A549 (cell line): ENCODE results near the gene CCDC9. TPM values are rescaled to one million over a fixed set of nuclear protein-coding genes. Genes with fewer than 3 reads are reported as not detected.

Experiments
- ATAC-seq, 2 experiments: fragments of 200-7000 bp in 1 of 2; fragments of >200 bp in 1 of 2; cut with Nextera tagmentation in 1 of 2; cut with Tn5 transposase in 1 of 2; 3 replicates each; pipeline versions ENCODE4 v1.8.0 to v1.9.1; 2018 to 2020; ENCODE audit warnings: mild to moderate bottlenecking in 1 of 2, moderate library complexity in 1 of 2
- CTCF ChIA-PET: fragments of 300-600 bp; sonication (Branson Sonifier 250); formaldehyde crosslinking; extraction: SDS; loops from one replicate; lab custom pipeline; 2021; ENCODE audit warnings: antibody characterized with exemption, inconsistent platforms; lab: Yijun Ruan, JAX
- POLR2A ChIA-PET: fragments of 350-600 bp; formaldehyde crosslinking; extraction: SDS; loops from one replicate; lab custom pipeline; 2021; ENCODE audit warnings: antibody characterized with exemption, inconsistent platforms; lab: Yijun Ruan, JAX
- DNase-seq, 2 experiments: peaks; one replicate each; pipeline versions ENCODE4 v3.0.0 to v3.0.0-alpha.2; 2011 to 2016; ENCODE audit warnings: low read depth in 1 of 2, low spot score in 1 of 2
- FAIRE-seq: peaks from 2 replicates; lab custom pipeline; 2011; peaks lifted over from hg19 to GRCh38; lab: Jason Lieb, UNC
- H3K27ac ChIP-seq, 2 experiments: fragments of >200 bp; sonication (Bioruptor Twin); formaldehyde crosslinking; 3 replicates each; pipeline ENCODE4 v1.5.1; 2016 to 2017
- H3K4me1 ChIP-seq: fragments of >200 bp; sonication (Bioruptor Twin); formaldehyde crosslinking; 3 replicates; pipeline ENCODE4 v1.6.1; 2016
- H3K4me2 ChIP-seq: fragments of >200 bp; sonication (Bioruptor Twin); formaldehyde crosslinking; 3 replicates; pipeline ENCODE4 v1.6.1; 2016
- H3K4me3 ChIP-seq: fragments of >200 bp; sonication (Bioruptor Twin); formaldehyde crosslinking; 3 replicates; pipeline ENCODE4 v1.5.1; 2016
- H3K9me3 ChIP-seq: fragments of >200 bp; sonication (Bioruptor Twin); formaldehyde crosslinking; 3 replicates; pipeline ENCODE4 v1.6.1; 2016
- CEBPB ChIP-seq, 2 experiments: fragments of >200 bp in 1 of 2; sonication (Bioruptor Twin) in 1 of 2; formaldehyde crosslinking in 1 of 2; IDR thresholded peaks; 2 replicates each; pipeline ENCODE4 v1.6.1; 2012 to 2016
- CHD2 ChIP-seq: fragments of 150-350 bp; IDR thresholded peaks from 2 replicates; pipeline ENCODE4 v1.6.1; 2014; ENCODE audit warnings: low read length; ENCODE audit not compliant: partially characterized antibody
- CHD4 ChIP-seq: fragments of 200-600 bp; sonication (generic); IDR thresholded peaks from 2 replicates; pipeline ENCODE4 v1.6.1; 2016; ENCODE audit warnings: antibody characterized with exemption, mild to moderate bottlenecking, borderline replicate concordance
- EHMT2 ChIP-seq: fragments of 200-600 bp; sonication (generic); IDR thresholded peaks from 2 replicates; pipeline ENCODE4 v1.6.1; 2016; ENCODE audit warnings: antibody characterized with exemption, low read depth, mild to moderate bottlenecking, moderate library complexity
- ESRRA ChIP-seq: fragments of 150-350 bp; IDR thresholded peaks from 2 replicates; pipeline ENCODE4 v1.6.1; 2014; ENCODE audit warnings: mild to moderate bottlenecking, low read length, borderline replicate concordance
- FOSL2 ChIP-seq, 2 experiments: fragments of 450-650 bp in 1 of 2; fragments of >200 bp in 1 of 2; sonication (Bioruptor Twin) in 1 of 2; formaldehyde crosslinking; IDR thresholded peaks; 2 replicates each; pipeline versions ENCODE4 v1.5.0 to v1.6.1; 2016 to 2020; ENCODE audit warnings: mild to moderate bottlenecking in 1 of 2, moderate library complexity in 1 of 2
- GATA3 ChIP-seq: IDR thresholded peaks from 2 replicates; pipeline ENCODE4 v1.6.1; 2012; ENCODE audit warnings: borderline replicate concordance
- HEYL ChIP-seq: fragments of 250-450 bp; sonication (Bioruptor Pico); IDR thresholded peaks from 2 replicates; pipeline ENCODE4 v1.8.0; 2021; ENCODE audit warnings: mild to moderate bottlenecking, moderate library complexity
- HMGXB4 ChIP-seq: fragments of 250-450 bp; sonication (Bioruptor Pico); IDR thresholded peaks from 2 replicates; pipeline ENCODE4 v1.5.0; 2021; ENCODE audit warnings: mild to moderate bottlenecking, moderate library complexity, borderline replicate concordance
- HOXA7 ChIP-seq: fragments of 250-450 bp; sonication (Bioruptor Pico); IDR thresholded peaks from 2 replicates; pipeline ENCODE4 v1.5.0; 2020; ENCODE audit warnings: mild to moderate bottlenecking, moderate library complexity
- HOXB5 ChIP-seq: fragments of 250-450 bp; sonication (Bioruptor Pico); IDR thresholded peaks from 2 replicates; pipeline ENCODE4 v1.5.0; 2020; ENCODE audit warnings: mild to moderate bottlenecking, moderate library complexity
- JUN ChIP-seq, 2 experiments: fragments of >200 bp; sonication (Bioruptor Twin); formaldehyde crosslinking; IDR thresholded peaks; 2 replicates in 1 of 2; 3 replicates in 1 of 2; pipeline ENCODE4 v1.6.1; 2016 to 2017
- MAFK ChIP-seq: fragments of 450-650 bp; IDR thresholded peaks from 2 replicates; pipeline ENCODE4 v1.6.1; 2014; ENCODE audit not compliant: partially characterized antibody
- NFE2L2 ChIP-seq: fragments of 150-350 bp; conservative IDR thresholded peaks from 2 replicates; pipeline ENCODE4 v1.6.1; 2014; ENCODE audit warnings: low read length
- NPAS2 ChIP-seq: fragments of 250-450 bp; sonication (Bioruptor Pico); IDR thresholded peaks from 2 replicates; pipeline ENCODE4 v1.8.0; 2022; ENCODE audit warnings: mild to moderate bottlenecking, moderate library complexity, borderline replicate concordance
- POLR2AphosphoS2 ChIP-seq: conservative IDR thresholded peaks from 2 replicates; pipeline ENCODE4 v1.6.1; 2012; ENCODE audit warnings: low read length, improper control_type of control experiment, inconsistent platforms
- RAD21 ChIP-seq, 2 experiments: fragments of >200 bp in 1 of 2; sonication (Bioruptor Twin) in 1 of 2; formaldehyde crosslinking in 1 of 2; IDR thresholded peaks in 1 of 2; conservative IDR thresholded peaks in 1 of 2; 2 replicates in 1 of 2; 3 replicates in 1 of 2; pipeline ENCODE4 v1.6.1; 2012 to 2018; ENCODE audit warnings: inconsistent platforms in 1 of 2
- REST ChIP-seq: fragments of 200-600 bp; sonication (generic); IDR thresholded peaks from 2 replicates; pipeline ENCODE4 v1.6.1; 2016; ENCODE audit warnings: antibody characterized with exemption, mild to moderate bottlenecking, moderate library complexity
- RFX5 ChIP-seq: fragments of 450-650 bp; IDR thresholded peaks from 2 replicates; pipeline ENCODE4 v1.7.1; 2014; ENCODE audit warnings: antibody characterized with exemption, mild to moderate bottlenecking, moderate library complexity
- RNF2 ChIP-seq: fragments of 200-600 bp; sonication (generic); IDR thresholded peaks from 2 replicates; pipeline ENCODE4 v1.6.1; 2016; ENCODE audit warnings: low read depth, mild to moderate bottlenecking, antibody characterized with exemption, moderate library complexity, borderline replicate concordance
- SMC3 ChIP-seq: fragments of >200 bp; sonication (Bioruptor Twin); formaldehyde crosslinking; IDR thresholded peaks from 3 replicates; pipeline ENCODE4 v1.6.1; 2018; ENCODE audit warnings: inconsistent platforms
- TP53 ChIP-seq: fragments of 250-450 bp; sonication (Bioruptor Pico); IDR thresholded peaks from 2 replicates; pipeline ENCODE4 v1.5.0; 2021; ENCODE audit warnings: mild to moderate bottlenecking, moderate library complexity
- ZC3H11A ChIP-seq: fragments of 450-650 bp; IDR thresholded peaks from 2 replicates; pipeline ENCODE4 v1.6.1; 2014; ENCODE audit warnings: antibody characterized with exemption, mild to moderate bottlenecking
- ZNF302 ChIP-seq: fragments of 250-450 bp; sonication (Bioruptor Pico); IDR thresholded peaks from 2 replicates; pipeline ENCODE4 v1.9.0; 2021; ENCODE audit warnings: inconsistent platforms, mild to moderate bottlenecking, moderate library complexity
- ZSCAN20 ChIP-seq: fragments of 250-450 bp; sonication (Bioruptor Pico); IDR thresholded peaks from 2 replicates; pipeline ENCODE4 v1.8.0; 2022; ENCODE audit warnings: mild to moderate bottlenecking, moderate library complexity
- WGBS: methylation state at CpG from one replicate; pipeline ENCODE4 v1.1.6; 2017; ENCODE audit errors: missing lambda C conversion rate; 5-methylcytosine and 5-hydroxymethylcytosine counted together
- polyA plus RNA-seq, 4 experiments: library from polyadenylated mRNA; depleted of rRNA in 3 of 4; stranded (reverse); fragments of >200 nt; fragmentation: RNase III in 1 of 4; extraction: RNeasy Plus Mini Kit Qiagen cat#74134 plus additional on column Dnase treatment in 1 of 4; gene quantifications; 2 replicates in 3 of 4; 3 replicates in 1 of 4; pipeline ENCODE4 v1.2.3, GENCODE V29; 2011 to 2017
- TF ChIP-seq, protein P1 (sequence below): fragments of 150-350 bp; IDR thresholded peaks from 2 replicates; pipeline ENCODE4 v1.6.1; 2014; ENCODE audit warnings: low read depth, mild to moderate bottlenecking, low read length
- TF ChIP-seq, protein P2 (sequence below): IDR thresholded peaks from 2 replicates; pipeline ENCODE4 v1.6.1; 2012
- TF ChIP-seq, protein P3 (sequence below): fragments of >200 bp; sonication (Bioruptor Twin); formaldehyde crosslinking; IDR thresholded peaks from 3 replicates; pipeline ENCODE4 v1.5.1; 2016

Gene CCDC9
- polyA plus RNA-seq, 2 of the 4 experiments (the other 2 are of a cell fraction), result 9.4 to 24.6 TPM

DNA sequence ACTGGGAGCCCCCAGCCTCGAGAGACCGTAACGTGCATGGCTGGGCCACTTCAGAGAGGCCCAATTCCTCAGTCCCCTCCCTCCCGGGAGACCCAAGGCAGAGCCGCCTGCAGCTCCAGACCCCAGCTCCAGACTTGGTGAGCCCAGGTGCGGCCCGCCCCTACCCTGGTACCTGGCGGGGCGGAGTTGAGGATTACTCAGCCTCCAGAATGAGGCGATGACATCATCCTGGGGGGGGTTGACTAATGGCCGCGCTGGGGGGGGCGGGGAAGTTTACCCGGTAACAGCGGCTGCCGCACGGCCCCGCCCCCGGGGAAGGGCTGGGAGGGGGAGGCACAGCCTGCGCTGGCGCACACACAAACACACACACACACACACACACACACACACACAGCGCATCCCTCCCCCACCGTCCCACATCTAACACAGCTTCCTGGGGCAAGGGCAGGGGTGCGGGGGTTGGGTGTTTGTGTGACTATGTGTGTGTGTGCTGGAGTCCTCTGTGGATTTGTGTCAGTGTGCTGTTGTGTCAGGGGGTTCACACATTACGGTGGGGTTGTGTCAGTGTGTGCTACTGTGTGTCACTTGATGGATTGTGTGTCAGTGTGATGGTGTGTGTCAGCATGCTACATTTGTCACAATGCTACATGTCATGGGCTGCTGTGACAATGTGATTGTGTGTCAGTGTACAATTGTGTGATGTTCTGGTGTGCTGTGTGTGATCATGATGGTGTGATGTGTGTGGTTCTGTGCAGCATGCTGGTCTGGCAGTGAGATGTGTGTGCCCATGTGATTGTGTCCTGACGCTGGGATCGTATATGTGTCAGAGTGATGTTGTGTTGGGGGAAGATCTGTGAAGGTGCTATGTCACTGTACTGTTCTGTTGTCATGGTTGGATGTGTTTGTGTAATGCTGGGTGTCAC, 15.1 kb upstream of the CCDC9 start:
- H3K27ac ChIP-seq, result peak overlapping the region; percentile 57 to 84
- no peaks in the 10 kb centered on the region for H3K9me3 ChIP-seq
- WGBS, result 25% methylated on average over 24 of the region's 27 CpGs
- POLR2A ChIA-PET, result interaction anchor here (1.0 to 2.6 kb wide), 2 partner anchors 9 to 15 kb away, joined by 3 to 19 read pairs; no protein-coding TSS in a partner anchor
- CTCF ChIA-PET, result interaction anchor here (0.5 to 7.4 kb wide), 3 partner anchors 30 to 357 kb away, joined by 3 to 41 read pairs (median 3); no protein-coding TSS in a partner anchor
- peak overlapping the region; percentile 16; the same call in 2 of the 3 replicates for H3K4me3 ChIP-seq
- DNase-seq, result peak; percentile 69 to 83
- H3K4me1 ChIP-seq, result peaks cover 33% of the 10 kb centered on the region
- H3K4me2 ChIP-seq, result peak overlapping the region; percentile 74
- no peak for TF ChIP-seq NFE2L2
- no peak for TF ChIP-seq NPAS2 (CRISPR knock-in tag)
- TF ChIP-seq CHD4, result 0 out of 2 replicates have a peak, but pooled peaks have one; percentile 6
- TF ChIP-seq RAD21 (conservative IDR thresholded peaks at IDR 0.05 in 1 of 2, IDR thresholded peaks at IDR 0.05 in 1 of 2), result no peak
- no peak for TF ChIP-seq HOXB5 (CRISPR knock-in tag)
- TF ChIP-seq GATA3, result no peak
- TF ChIP-seq, protein P1, sequence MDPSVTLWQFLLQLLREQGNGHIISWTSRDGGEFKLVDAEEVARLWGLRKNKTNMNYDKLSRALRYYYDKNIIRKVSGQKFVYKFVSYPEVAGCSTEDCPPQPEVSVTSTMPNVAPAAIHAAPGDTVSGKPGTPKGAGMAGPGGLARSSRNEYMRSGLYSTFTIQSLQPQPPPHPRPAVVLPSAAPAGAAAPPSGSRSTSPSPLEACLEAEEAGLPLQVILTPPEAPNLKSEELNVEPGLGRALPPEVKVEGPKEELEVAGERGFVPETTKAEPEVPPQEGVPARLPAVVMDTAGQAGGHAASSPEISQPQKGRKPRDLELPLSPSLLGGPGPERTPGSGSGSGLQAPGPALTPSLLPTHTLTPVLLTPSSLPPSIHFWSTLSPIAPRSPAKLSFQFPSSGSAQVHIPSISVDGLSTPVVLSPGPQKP, result no peak
- TF ChIP-seq JUN (IDR thresholded peaks at IDR 0.05), result peak in 1 of 2 experiments; percentile 60; a peak in 1 of 5 replicates
- no peak for TF ChIP-seq MAFK
- TF ChIP-seq ZC3H11A, result no peak
- no peak for TF ChIP-seq TP53
- no peak for TF ChIP-seq POLR2AphosphoS2
- TF ChIP-seq ZSCAN20 (CRISPR knock-in tag), result no peak
- TF ChIP-seq CEBPB (IDR thresholded peaks at IDR 0.05), result no peak
- no peak for TF ChIP-seq EHMT2
- no peak for TF ChIP-seq HOXA7
- no peak for TF ChIP-seq ESRRA
- TF ChIP-seq, protein P2, sequence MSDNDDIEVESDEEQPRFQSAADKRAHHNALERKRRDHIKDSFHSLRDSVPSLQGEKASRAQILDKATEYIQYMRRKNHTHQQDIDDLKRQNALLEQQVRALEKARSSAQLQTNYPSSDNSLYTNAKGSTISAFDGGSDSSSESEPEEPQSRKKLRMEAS, result no peak
- no peak for TF ChIP-seq SMC3
- TF ChIP-seq, protein P3, sequence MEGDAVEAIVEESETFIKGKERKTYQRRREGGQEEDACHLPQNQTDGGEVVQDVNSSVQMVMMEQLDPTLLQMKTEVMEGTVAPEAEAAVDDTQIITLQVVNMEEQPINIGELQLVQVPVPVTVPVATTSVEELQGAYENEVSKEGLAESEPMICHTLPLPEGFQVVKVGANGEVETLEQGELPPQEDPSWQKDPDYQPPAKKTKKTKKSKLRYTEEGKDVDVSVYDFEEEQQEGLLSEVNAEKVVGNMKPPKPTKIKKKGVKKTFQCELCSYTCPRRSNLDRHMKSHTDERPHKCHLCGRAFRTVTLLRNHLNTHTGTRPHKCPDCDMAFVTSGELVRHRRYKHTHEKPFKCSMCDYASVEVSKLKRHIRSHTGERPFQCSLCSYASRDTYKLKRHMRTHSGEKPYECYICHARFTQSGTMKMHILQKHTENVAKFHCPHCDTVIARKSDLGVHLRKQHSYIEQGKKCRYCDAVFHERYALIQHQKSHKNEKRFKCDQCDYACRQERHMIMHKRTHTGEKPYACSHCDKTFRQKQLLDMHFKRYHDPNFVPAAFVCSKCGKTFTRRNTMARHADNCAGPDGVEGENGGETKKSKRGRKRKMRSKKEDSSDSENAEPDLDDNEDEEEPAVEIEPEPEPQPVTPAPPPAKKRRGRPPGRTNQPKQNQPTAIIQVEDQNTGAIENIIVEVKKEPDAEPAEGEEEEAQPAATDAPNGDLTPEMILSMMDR, result no peak
- no peak for TF ChIP-seq HMGXB4 (CRISPR knock-in tag)
- TF ChIP-seq RFX5, result peak; percentile 73
- TF ChIP-seq ZNF302, result no peak
- no peak for TF ChIP-seq RNF2
- no peak for TF ChIP-seq REST
- peak; percentile 34 for TF ChIP-seq CHD2
- no peak for TF ChIP-seq HEYL
- 0 out of 2 replicates have a peak, but pooled peaks have one; percentile 12 for TF ChIP-seq FOSL2 (IDR thresholded peaks at IDR 0.05)
- peak; percentile 52 for TF ChIP-seq FOSL2 (CRISPR knock-in tag; IDR thresholded peaks at IDR 0.05)
- peak; percentile 8 to 46; a peak in 5 of 6 replicates for ATAC-seq
- no peak for FAIRE-seq
